Coronary artery (tissue), 2 donors: ENCODE data around the gene DUSP22.

Experiments used
- DNase-seq: peaks from one replicate; pipeline ENCODE4 v3.0.0-alpha.2; 2017; ENCODE audit warnings: low spot score
- H3K27ac ChIP-seq, 2 donors: fragments of 200-600 bp; sonication (generic); one replicate each; pipeline ENCODE4 v1.5.1; 2016 to 2019
- H3K4me3 ChIP-seq: fragments of 200-600 bp; sonication (generic); 2 replicates; pipeline ENCODE4 v1.5.1; 2016; ENCODE audit warnings: mild to moderate bottlenecking, moderate library complexity
- CTCF ChIP-seq: fragments of 200-600 bp; sonication (generic); IDR thresholded peaks from one replicate; pipeline ENCODE4 v1.5.1; 2019; ENCODE audit warnings: antibody characterized with exemption

The DUSP22 gene

GRCh38 chr6:360764-361373, 68.6 kb downstream of the DUSP22 start:
- no peak overlapping the region for H3K4me3 ChIP-seq
- no peak for TF ChIP-seq CTCF
- no peak for DNase-seq
- no peak overlapping the region for H3K27ac ChIP-seq

GRCh38 chr6:361411-362132, 69.3 kb downstream of the DUSP22 start:
- no peak for DNase-seq
- no peak overlapping the region for H3K27ac ChIP-seq
- TF ChIP-seq CTCF: no peak
- no peak overlapping the region for H3K4me3 ChIP-seq

GRCh38 chr6:362231-362923, 70.1 kb downstream of the DUSP22 start:
- Histone ChIP-seq H3K4me3 (no peak overlapping the region), H3K27ac (no peak overlapping the region)
- no peak for DNase-seq
- TF ChIP-seq CTCF: no peak

GRCh38 chr6:362924-363249, 70.6 kb downstream of the DUSP22 start:
- TF ChIP-seq CTCF: no peak
- no peak overlapping the region for H3K4me3 ChIP-seq
- DNase-seq: no peak

GRCh38 chr6:363291-363690, 71.0 kb downstream of the DUSP22 start:
- no peak for DNase-seq

More at GRCh38 chr6:362924-363249, 70.6 kb downstream of the DUSP22 start:
- H3K27ac ChIP-seq: no peak overlapping the region

GRCh38 chr6:363909-364308, 71.6 kb downstream of the DUSP22 start:
- Histone ChIP-seq H3K4me3 (no peak overlapping the region), H3K27ac (no peak overlapping the region)
- DNase-seq: no peak
- TF ChIP-seq CTCF: no peak

More at GRCh38 chr6:363291-363690, 71.0 kb downstream of the DUSP22 start:
- TF ChIP-seq CTCF: no peak
- Histone ChIP-seq H3K4me3 (no peak overlapping the region), H3K27ac (no peak overlapping the region)
